ENCODE results near the gene RBM38. TPM values are rescaled to one million over a fixed set of nuclear protein-coding genes. Genes with fewer than 3 reads are reported as not detected.

Gene RBM38
- total and polyA plus RNA-seq, 9 of the 15 experiments (the other 6 are each of a cell fraction or from before 2014, with no cell fraction given) = 0.28 to 82.4 (median 33.2) TPM

GRCh38 chr20:57450419-57450818, 59.2 kb downstream of the RBM38 start (continued):
- TF ChIP-seq, protein P1, sequence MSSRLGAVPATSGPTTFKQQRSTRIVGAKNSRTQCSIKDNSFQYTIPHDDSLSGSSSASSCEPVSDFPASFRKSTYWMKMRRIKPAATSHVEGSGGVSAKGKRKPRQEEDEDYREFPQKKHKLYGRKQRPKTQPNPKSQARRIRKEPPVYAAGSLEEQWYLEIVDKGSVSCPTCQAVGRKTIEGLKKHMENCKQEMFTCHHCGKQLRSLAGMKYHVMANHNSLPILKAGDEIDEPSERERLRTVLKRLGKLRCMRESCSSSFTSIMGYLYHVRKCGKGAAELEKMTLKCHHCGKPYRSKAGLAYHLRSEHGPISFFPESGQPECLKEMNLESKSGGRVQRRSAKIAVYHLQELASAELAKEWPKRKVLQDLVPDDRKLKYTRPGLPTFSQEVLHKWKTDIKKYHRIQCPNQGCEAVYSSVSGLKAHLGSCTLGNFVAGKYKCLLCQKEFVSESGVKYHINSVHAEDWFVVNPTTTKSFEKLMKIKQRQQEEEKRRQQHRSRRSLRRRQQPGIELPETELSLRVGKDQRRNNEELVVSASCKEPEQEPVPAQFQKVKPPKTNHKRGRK (tag; IDR thresholded peaks at IDR 0.05) = no peak
- TF ChIP-seq DIDO1 (tag; IDR thresholded peaks at IDR 0.05; ENCODE audit: low read depth) = no peak
- TF ChIP-seq KAT8 (IDR thresholded peaks at IDR 0.05; ENCODE audit: low read depth) = no peak
- TF ChIP-seq EZH2 (IDR thresholded peaks at IDR 0.05; ENCODE audit: borderline replicate concordance, low read depth, low read length) = no peak
- TF ChIP-seq, protein P2, sequence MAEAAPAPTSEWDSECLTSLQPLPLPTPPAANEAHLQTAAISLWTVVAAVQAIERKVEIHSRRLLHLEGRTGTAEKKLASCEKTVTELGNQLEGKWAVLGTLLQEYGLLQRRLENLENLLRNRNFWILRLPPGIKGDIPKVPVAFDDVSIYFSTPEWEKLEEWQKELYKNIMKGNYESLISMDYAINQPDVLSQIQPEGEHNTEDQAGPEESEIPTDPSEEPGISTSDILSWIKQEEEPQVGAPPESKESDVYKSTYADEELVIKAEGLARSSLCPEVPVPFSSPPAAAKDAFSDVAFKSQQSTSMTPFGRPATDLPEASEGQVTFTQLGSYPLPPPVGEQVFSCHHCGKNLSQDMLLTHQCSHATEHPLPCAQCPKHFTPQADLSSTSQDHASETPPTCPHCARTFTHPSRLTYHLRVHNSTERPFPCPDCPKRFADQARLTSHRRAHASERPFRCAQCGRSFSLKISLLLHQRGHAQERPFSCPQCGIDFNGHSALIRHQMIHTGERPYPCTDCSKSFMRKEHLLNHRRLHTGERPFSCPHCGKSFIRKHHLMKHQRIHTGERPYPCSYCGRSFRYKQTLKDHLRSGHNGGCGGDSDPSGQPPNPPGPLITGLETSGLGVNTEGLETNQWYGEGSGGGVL (CRISPR knock-in tag; IDR thresholded peaks at IDR 0.05) = no peak
- no peak for TF ChIP-seq ARHGAP35 (IDR thresholded peaks at IDR 0.05; ENCODE audit: partially characterized antibody)
- no peak for TF ChIP-seq SMARCE1 (IDR thresholded peaks at IDR 0.05)
- no peak for TF ChIP-seq NR1H2 (CRISPR knock-in tag; IDR thresholded peaks at IDR 0.05)
- TF ChIP-seq ELF4 (CRISPR knock-in tag; IDR thresholded peaks at IDR 0.05) = no peak
- TF ChIP-seq SMC3 (conservative IDR thresholded peaks at IDR 0.05; ENCODE audit: insufficient read depth, low read depth, low read length) = no peak
- TF ChIP-seq EHMT2 (IDR thresholded peaks at IDR 0.05) = no peak
- TF ChIP-seq ZNF584 (CRISPR knock-in tag; IDR thresholded peaks at IDR 0.05; ENCODE audit: low read depth) = no peak
- no peak for TF ChIP-seq TFAM (CRISPR knock-in tag; conservative IDR thresholded peaks at IDR 0.05)
- TF ChIP-seq MEF2D (tag; conservative IDR thresholded peaks at IDR 0.05; ENCODE audit: low read depth) = no peak
- no peak for TF ChIP-seq ZBTB40 (IDR thresholded peaks at IDR 0.05)
- no peak for TF ChIP-seq ZBTB40 (CRISPR knock-in tag; IDR thresholded peaks at IDR 0.05)
- no peak for TF ChIP-seq KAT2B (IDR thresholded peaks at IDR 0.05; ENCODE audit: low read depth, low read length)
- TF ChIP-seq KAT7 (CRISPR knock-in tag; IDR thresholded peaks at IDR 0.05; ENCODE audit: borderline replicate concordance) = no peak
- no peak for TF ChIP-seq SLC30A9 (CRISPR knock-in tag; IDR thresholded peaks at IDR 0.05)
